ENCODE measurements around the gene KLF14.
A peak's percentile ranks its signal among the peaks of the same experiment; 100 is the strongest.

GRCh38 chr7:130734815-130735716, 1.1 kb upstream of the KLF14 start:
- TF ChIP-seq CTCF (conservative IDR thresholded peaks at IDR 0.05 in 1 of 2, IDR thresholded peaks at IDR 0.05 in 1 of 2; ENCODE audit: extremely low read depth in 1 of 2, insufficient read depth in 1 of 2, low read depth in 1 of 2, low read length in 2 of 2): no peak
- TF ChIP-seq EZH2 (IDR thresholded peaks at IDR 0.05; ENCODE audit: borderline replicate concordance, low read length): peak; percentile 19

All from mammary epithelial cell (primary cell).